ENCODE results near the gene NPAS3. TPM values are rescaled to one million over a fixed set of nuclear protein-coding genes. Genes with fewer than 3 reads are reported as not detected.

The NPAS3 gene
- total RNA-seq, 4 donors from 2014 or later: 0.19 to 2.1 (median 1.7) TPM; not detected in 1

- TF ChIP-seq CTCF (IDR thresholded peaks at IDR 0.05): no peak
- TF ChIP-seq POLR2A (IDR thresholded peaks at IDR 0.05): no peak
- DNase-seq: no peak
- no peak overlapping the region for H3K27ac ChIP-seq
- H3K9me3 ChIP-seq: no peaks in the 10 kb centered on the region
- no peaks in the 10 kb centered on the region for H3K4me1 ChIP-seq
- no peaks in the 10 kb centered on the region for H3K36me3 ChIP-seq
- H3K27me3 ChIP-seq: no peaks in the 10 kb centered on the region
- no peak overlapping the region for H3K4me3 ChIP-seq
Observed at GRCh38 chr14:33393231-33393894, 454.7 kb downstream of the NPAS3 start.

- H3K27me3 ChIP-seq: no peaks in the 10 kb centered on the region
- H3K36me3 ChIP-seq: no peaks in the 10 kb centered on the region
- no peak for DNase-seq
- H3K4me3 ChIP-seq: no peak overlapping the region
- no peaks in the 10 kb centered on the region for H3K9me3 ChIP-seq
- H3K4me1 ChIP-seq: no peaks in the 10 kb centered on the region
- no peak overlapping the region for H3K27ac ChIP-seq
- TF ChIP-seq CTCF (IDR thresholded peaks at IDR 0.05) (no peak), POLR2A (IDR thresholded peaks at IDR 0.05) (no peak)
Observed at GRCh38 chr14:33393895-33394368, 455.3 kb downstream of the NPAS3 start.

DNA sequence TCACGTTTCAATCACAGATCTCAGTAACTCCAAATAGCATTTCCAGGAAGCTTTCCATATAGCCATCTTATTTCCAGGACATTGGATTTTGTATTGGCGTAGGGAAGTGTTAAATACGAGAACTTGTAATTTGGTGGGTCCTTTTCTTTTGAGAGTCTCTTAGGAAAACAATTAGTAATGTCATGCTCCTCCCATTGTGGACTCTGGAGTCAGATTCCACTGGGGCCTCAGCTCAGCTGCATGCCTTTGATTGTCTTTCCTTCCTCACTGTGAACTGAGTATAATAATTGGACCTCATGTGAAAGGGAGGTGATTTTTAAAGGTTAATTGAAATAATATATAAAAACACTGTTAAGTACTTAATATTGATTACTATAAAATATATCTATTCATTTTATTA is 462.6 kb downstream of the NPAS3 start:
- Histone ChIP-seq H3K27me3 (no peaks in the 10 kb centered on the region), H3K9me3 (peaks cover 0 to 7% (median 0%) of the 10 kb centered on the region in 4 donors), H3K4me1 (no peaks in the 10 kb centered on the region), H3K4me3 (no peak overlapping the region), H3K27ac (no peak overlapping the region), H3K36me3 (no peaks in the 10 kb centered on the region)
- TF ChIP-seq CTCF (IDR thresholded peaks at IDR 0.05): no peak
- no peak for TF ChIP-seq POLR2A (IDR thresholded peaks at IDR 0.05)
- DNase-seq: no peak

GRCh38 chr14:33402604-33403003 is 463.9 kb downstream of the NPAS3 start:
- TF ChIP-seq POLR2A (IDR thresholded peaks at IDR 0.05) (no peak), CTCF (IDR thresholded peaks at IDR 0.05) (no peak)

GRCh38 chr14:33404054-33404453 is 465.4 kb downstream of the NPAS3 start:
- H3K27me3 ChIP-seq: no peaks in the 10 kb centered on the region
- no peak for DNase-seq
- H3K4me1 ChIP-seq: no peaks in the 10 kb centered on the region
- TF ChIP-seq POLR2A (IDR thresholded peaks at IDR 0.05) (no peak), CTCF (IDR thresholded peaks at IDR 0.05) (no peak)
- H3K4me3 ChIP-seq: no peak overlapping the region
- no peaks in the 10 kb centered on the region for H3K36me3 ChIP-seq
- no peak overlapping the region for H3K27ac ChIP-seq
- H3K9me3 ChIP-seq: peaks cover 0 to 7% (median 0%) of the 10 kb centered on the region in 4 donors

More at GRCh38 chr14:33402604-33403003, 463.9 kb downstream of the NPAS3 start:
- H3K27me3 ChIP-seq: no peaks in the 10 kb centered on the region
- H3K27ac ChIP-seq: no peak overlapping the region
- H3K4me3 ChIP-seq: no peak overlapping the region
- H3K9me3 ChIP-seq: peaks cover 0 to 7% (median 0%) of the 10 kb centered on the region in 4 donors
- H3K36me3 ChIP-seq: no peaks in the 10 kb centered on the region
- no peak for DNase-seq
- no peaks in the 10 kb centered on the region for H3K4me1 ChIP-seq
